HepG2 (cell line): ENCODE results near the gene ZSCAN1. TPM values are rescaled to one million over a fixed set of nuclear protein-coding genes. Genes with fewer than 3 reads are reported as not detected.

Experiments
- ATAC-seq: fragments of 200-7000 bp; cut with Tn5 transposase; 3 replicates; pipeline ENCODE4 v1.9.1; 2020; ENCODE audit warnings: mild to moderate bottlenecking, moderate library complexity
- BruUV-seq: library from RNA; stranded (reverse); fragments of 400-500 nt; replicated peaks from 2 replicates; lab custom pipeline; 2021; lab: Mats Ljungman, UMichigan
- CTCF ChIA-PET: fragments of 300-600 bp; formaldehyde crosslinking; extraction: SDS; loops from one replicate; lab custom pipeline; 2021; ENCODE audit warnings: low total read pairs, inconsistent platforms, low intra/inter-chr PET ratio; lab: Yijun Ruan, JAX
- POLR2A ChIA-PET: fragments of 350-600 bp; sonication (Branson Sonifier 250); formaldehyde crosslinking; loops from one replicate; lab custom pipeline; 2020; ENCODE audit warnings: antibody characterized with exemption, inconsistent platforms; lab: Yijun Ruan, JAX
- DNase-seq: peaks from one replicate; pipeline ENCODE4 v3.0.0-alpha.2; 2015; ENCODE audit warnings: low spot score
- FAIRE-seq: peaks from 3 replicates; lab custom pipeline; 2011; peaks lifted over from hg19 to GRCh38; lab: Jason Lieb, UNC
- H2AFZ ChIP-seq: one replicate; pipeline ENCODE4 v1.6.1; 2011; ENCODE audit warnings: low read length, inconsistent platforms
- H3K27ac ChIP-seq: fragments of 300-600 bp; 3 replicates; pipeline ENCODE4 v1.8.0; 2011; ENCODE audit warnings: mixed run types, mild to moderate bottlenecking, mixed read lengths, low read length, inconsistent platforms; ENCODE audit not compliant: insufficient read depth; ENCODE audit errors: extremely low read length
- H3K27me3 ChIP-seq, 2 experiments: fragments of 200-600 bp in 1 of 2; 2 replicates in 1 of 2; 3 replicates in 1 of 2; pipeline versions ENCODE4 v1.6.0 to v1.8.0; 2011; ENCODE audit warnings: low read length in 2 of 2, mild to moderate bottlenecking in 2 of 2, moderate library complexity in 2 of 2, inconsistent platforms in 1 of 2; ENCODE audit not compliant: insufficient read depth in 2 of 2, control insufficient read depth in 1 of 2
- H3K36me3 ChIP-seq, 2 experiments: fragments of 200-600 bp in 1 of 2; replicated peaks in 1 of 2; 2 replicates in 1 of 2; 3 replicates in 1 of 2; pipeline versions ENCODE4 v1.5.1 to v1.8.0; 2011; ENCODE audit warnings: low read length in 2 of 2, inconsistent platforms in 1 of 2; ENCODE audit not compliant: insufficient read depth in 2 of 2, control insufficient read depth in 1 of 2
- H3K4me1 ChIP-seq: 2 replicates; pipeline ENCODE4 v1.5.1; 2012; ENCODE audit warnings: low read length, inconsistent platforms; ENCODE audit not compliant: insufficient read depth
- H3K4me2 ChIP-seq: 2 replicates; pipeline ENCODE4 v1.6.0; 2011; ENCODE audit warnings: low read depth, low read length, inconsistent platforms
- H3K4me3 ChIP-seq, 3 experiments: fragments of 200-600 bp in 1 of 3; sonication (generic), shearing (Covaris generic) in 1 of 3; replicated peaks in 1 of 3; 2 replicates each; pipeline ENCODE4 v1.5.1; 2011 to 2016; ENCODE audit warnings: low read length in 3 of 3, inconsistent platforms in 2 of 3, low read depth in 2 of 3, mild to moderate bottlenecking in 2 of 3, control low read depth in 1 of 3, mixed read lengths in 1 of 3; ENCODE audit not compliant: insufficient read depth in 1 of 3
- H3K79me2 ChIP-seq: one replicate; pipeline ENCODE4 v1.6.1; 2011; ENCODE audit warnings: low read length, inconsistent platforms; ENCODE audit not compliant: insufficient read depth
- H3K9ac ChIP-seq: 2 replicates; pipeline ENCODE4 v1.6.0; 2011; ENCODE audit warnings: mild to moderate bottlenecking, low read depth, low read length, inconsistent platforms; ENCODE audit not compliant: insufficient read depth
- H3K9me3 ChIP-seq: 2 replicates; pipeline ENCODE4 v1.5.1; 2012; ENCODE audit warnings: mild to moderate bottlenecking, low read length
- H4K20me1 ChIP-seq: 2 replicates; pipeline ENCODE4 v1.6.0; 2011; ENCODE audit warnings: inconsistent platforms, mild to moderate bottlenecking, low read length, moderate library complexity; ENCODE audit not compliant: insufficient read depth
- POLR2A ChIP-seq, 2 experiments: IDR thresholded peaks; 2 replicates each; pipeline ENCODE4 v1.6.1; 2011; ENCODE audit warnings: low read depth in 2 of 2, low read length in 2 of 2, mild to moderate bottlenecking in 1 of 2, moderate library complexity in 1 of 2; ENCODE audit not compliant: insufficient read depth in 1 of 2
- TP53 ChIP-seq: sonication (generic); formaldehyde crosslinking; conservative IDR thresholded peaks from 2 replicates; pipeline ENCODE4 v1.4.0; 2020; ENCODE audit warnings: missing genetic modification reagents
- ZBTB33 ChIP-seq: sonication (generic); formaldehyde crosslinking; IDR thresholded peaks from 2 replicates; pipeline ENCODE4 v1.4.0; 2020; ENCODE audit warnings: missing genetic modification reagents
- ZNF512B ChIP-seq: sonication (generic); formaldehyde crosslinking; IDR thresholded peaks from 2 replicates; pipeline ENCODE4 v1.5.1; 2020; ENCODE audit warnings: missing genetic modification reagents, mild to moderate bottlenecking, borderline replicate concordance
- ZSCAN5A ChIP-seq: sonication (generic); formaldehyde crosslinking; IDR thresholded peaks from 2 replicates; pipeline ENCODE4 v1.8.0; 2022; ENCODE audit warnings: mild to moderate bottlenecking, missing genetic modification reagents, borderline replicate concordance
- WGBS: methylation state at CpG from one replicate; pipeline ENCODE4 v1.1.6; 2017; ENCODE audit warnings: low lambda C conversion rate; 5-methylcytosine and 5-hydroxymethylcytosine counted together
- in situ Hi-C: cut with HindIII; loops from 2 replicates; pipeline ENCODE4 v1.10.0; 2017; ENCODE audit warnings: low pct_unique_long_range_greater_than_20kb; ENCODE audit not compliant: extremely low pct_ligation_motif_present
- intact Hi-C: fragments of 100-400 bp; cut with micrococcal nuclease; formaldehyde crosslinking; loops from one replicate; pipeline ENCODE4 v1.10.0; 2022; ENCODE audit not compliant: unreplicated experiment
- polyA plus RNA-seq, 8 experiments: library from polyadenylated mRNA; depleted of rRNA in 3 of 8; stranded (reverse) in 7 of 8; unstranded in 1 of 8; fragments of >200 nt; fragmentation: Illumina TruSeq in 4 of 8; extraction: Trizol in 4 of 8; gene quantifications; 2 replicates each; pipeline versions ENCODE4 v1.2.1 to v1.2.3, GENCODE V29; 2011 to 2016; ENCODE audit warnings: low read depth in 4 of 8, missing spikeins in 1 of 8, mixed read lengths in 1 of 8; ENCODE audit not compliant: insufficient read depth in 1 of 8
- total RNA-seq, 5 experiments: library from RNA; depleted of rRNA; stranded (reverse); fragments of >200 nt; fragmentation: Illumina TruSeq; extraction: Trizol; gene quantifications; 2 replicates each; pipeline ENCODE4 v1.2.3, GENCODE V29; 2016; ENCODE audit warnings: low read depth in 1 of 5

Gene ZSCAN1
- total and polyA plus RNA-seq, 2 of the 13 experiments (the other 11 are each of a cell fraction or from before 2014, with no cell fraction given) = not detected

- no TSS peak for BruUV-seq
- no peak overlapping the region for H3K27ac ChIP-seq
- no peak overlapping the region for H3K4me3 ChIP-seq
- no peak overlapping the region for H3K9ac ChIP-seq
- no peaks in the 10 kb centered on the region for H4K20me1 ChIP-seq
- H3K36me3 ChIP-seq = no peaks in the 10 kb centered on the region
- ChIA-PET CTCF (no interaction called here), POLR2A (no interaction called here)
- no peaks in the 10 kb centered on the region; a peak in 1 of 5 replicates for H3K27me3 ChIP-seq
- intact Hi-C loops (no loop called here), in situ Hi-C loops (no loop called here)
- FAIRE-seq (no peak), ATAC-seq (no peak), DNase-seq (no peak)
- H2AFZ ChIP-seq = no peak overlapping the region
- 64% methylated on average over 38 of the region's 54 CpGs for WGBS
- no peak overlapping the region for H3K4me2 ChIP-seq
- no peak for TF ChIP-seq ZSCAN5A (CRISPR knock-in tag)
- no peak for TF ChIP-seq ZNF512B (CRISPR knock-in tag)
- peak; percentile 73 for TF ChIP-seq ZBTB33 (CRISPR knock-in tag)
- TF ChIP-seq POLR2A (IDR thresholded peaks at IDR 0.05; ENCODE audit: insufficient read depth in 1 of 2, low read depth in 2 of 2, low read length in 2 of 2) = no peak
- no peak for TF ChIP-seq TP53 (CRISPR knock-in tag)
- no peaks in the 10 kb centered on the region for H3K79me2 ChIP-seq
- H3K9me3 ChIP-seq = peaks cover 54% of the 10 kb centered on the region
- H3K4me1 ChIP-seq = peaks cover 8% of the 10 kb centered on the region; the same call in 1 of the 2 replicates
Observed at GRCh38 chr19:58042495-58043340, 8.9 kb downstream of the ZSCAN1 start.
